GM12873 (cell line): ENCODE data around the gene ROBO4.

Experiments
- CTCF ChIP-seq: IDR thresholded peaks from 2 replicates; pipeline ENCODE4 v1.5.1; 2012; ENCODE audit warnings: low read depth, mild to moderate bottlenecking, moderate library complexity, low read length, control low read depth; ENCODE audit not compliant: insufficient read depth; ENCODE audit errors: missing control alignments

Gene ROBO4

GRCh38 chr11:124941703-124942102 lies 44.0 kb upstream of the ROBO4 start:
- no peak for TF ChIP-seq CTCF

- no peak for TF ChIP-seq CTCF
Observed at GRCh38 chr11:124938970-124939369, 41.3 kb upstream of the ROBO4 start.

- TF ChIP-seq CTCF, result no peak
Observed at GRCh38 chr11:124938206-124938765, 40.6 kb upstream of the ROBO4 start.

GRCh38 chr11:124937336-124937935 lies 39.8 kb upstream of the ROBO4 start:
- TF ChIP-seq CTCF, result no peak

- no peak for TF ChIP-seq CTCF
Observed at GRCh38 chr11:124935548-124936514, 38.2 kb upstream of the ROBO4 start, which contains the start of gene HEPACAM. Gene HEPACAM (minus strand): TSS chr11:124936047. CDS start chr11:124936006, 41 bp downstream.

- no peak for TF ChIP-seq CTCF
Observed at GRCh38 chr11:124934862-124935547, 37.3 kb upstream of the ROBO4 start.

GRCh38 chr11:124930799-124931198 lies 33.1 kb upstream of the ROBO4 start:
- TF ChIP-seq CTCF, result no peak
